Lower leg skin (tissue), 3 donors: ENCODE measurements around the gene NRXN3.

ENCODE experiments used
- CTCF ChIP-seq, 3 donors: fragments of 450-650 bp; IDR thresholded peaks; one replicate each; pipeline ENCODE4 v1.5.1; 2016; ENCODE audit warnings: antibody characterized with exemption in 3 of 3, mild to moderate bottlenecking in 3 of 3, moderate library complexity in 2 of 3
- POLR2A ChIP-seq, 2 donors: fragments of 450-650 bp; IDR thresholded peaks; one replicate each; pipeline ENCODE4 v1.6.1; 2016 to 2017; ENCODE audit warnings: antibody characterized with exemption in 2 of 2, mild to moderate bottlenecking in 1 of 2, moderate library complexity in 1 of 2

- TF ChIP-seq POLR2A (IDR thresholded peaks at IDR 0.05) (no peak), CTCF (IDR thresholded peaks at IDR 0.05) (no peak)
Observed at GRCh38 chr14:79408696-79409095, 1238.5 kb downstream of the NRXN3 start.
